CD4-positive, alpha-beta T cell treated with Interleukin-2 at 100 ng/mL for 4 hours (primary cell): ENCODE measurements around the gene MED15.
"Not testable (repeated sequence)": the region's sequence is repeated elsewhere in the genome, so short reads cannot be mapped to it uniquely, and the experiment has no call there.

ENCODE experiments used
- DNase-seq: peaks from one replicate; pipeline ENCODE4 v3.0.0-alpha.2; 2020; ENCODE audit warnings: low spot score

Gene MED15

DNA sequence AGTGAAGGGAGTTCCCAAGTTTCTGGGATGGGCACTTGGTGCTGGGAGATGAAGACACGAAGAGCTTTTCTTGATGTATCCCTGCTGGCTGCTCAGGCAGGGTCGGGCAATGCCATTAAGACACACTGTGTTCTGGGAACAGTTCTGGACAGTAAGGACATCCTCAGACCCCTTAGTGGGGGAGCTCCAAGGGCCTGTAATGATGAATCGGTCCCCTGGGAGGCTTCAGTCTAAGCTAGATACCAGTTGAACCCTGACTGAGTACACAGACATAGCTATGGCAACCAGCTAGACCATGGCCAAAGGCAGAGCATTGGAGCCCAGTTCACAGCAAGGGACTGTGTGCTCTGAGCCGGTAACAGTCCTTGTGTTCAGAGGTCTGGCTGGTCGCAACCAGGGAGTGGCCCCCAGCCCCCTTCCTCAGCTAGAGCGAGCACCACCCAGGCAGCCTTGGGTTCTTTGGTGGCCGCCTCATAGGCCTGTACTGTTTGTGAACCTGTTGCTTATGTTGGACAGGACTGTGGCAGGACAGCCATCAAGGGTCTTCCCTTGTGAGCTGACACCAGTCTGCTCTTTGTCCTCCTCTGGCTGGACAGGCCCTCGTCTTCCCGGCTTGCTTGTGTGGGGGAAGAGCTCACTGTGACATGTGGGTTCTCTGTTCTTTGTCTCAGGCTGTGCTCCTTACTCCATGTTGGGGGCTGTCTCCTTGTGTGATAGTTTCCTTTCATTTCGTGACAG is 25.0 kb downstream of the MED15 start:
- no peak for DNase-seq

DNA sequence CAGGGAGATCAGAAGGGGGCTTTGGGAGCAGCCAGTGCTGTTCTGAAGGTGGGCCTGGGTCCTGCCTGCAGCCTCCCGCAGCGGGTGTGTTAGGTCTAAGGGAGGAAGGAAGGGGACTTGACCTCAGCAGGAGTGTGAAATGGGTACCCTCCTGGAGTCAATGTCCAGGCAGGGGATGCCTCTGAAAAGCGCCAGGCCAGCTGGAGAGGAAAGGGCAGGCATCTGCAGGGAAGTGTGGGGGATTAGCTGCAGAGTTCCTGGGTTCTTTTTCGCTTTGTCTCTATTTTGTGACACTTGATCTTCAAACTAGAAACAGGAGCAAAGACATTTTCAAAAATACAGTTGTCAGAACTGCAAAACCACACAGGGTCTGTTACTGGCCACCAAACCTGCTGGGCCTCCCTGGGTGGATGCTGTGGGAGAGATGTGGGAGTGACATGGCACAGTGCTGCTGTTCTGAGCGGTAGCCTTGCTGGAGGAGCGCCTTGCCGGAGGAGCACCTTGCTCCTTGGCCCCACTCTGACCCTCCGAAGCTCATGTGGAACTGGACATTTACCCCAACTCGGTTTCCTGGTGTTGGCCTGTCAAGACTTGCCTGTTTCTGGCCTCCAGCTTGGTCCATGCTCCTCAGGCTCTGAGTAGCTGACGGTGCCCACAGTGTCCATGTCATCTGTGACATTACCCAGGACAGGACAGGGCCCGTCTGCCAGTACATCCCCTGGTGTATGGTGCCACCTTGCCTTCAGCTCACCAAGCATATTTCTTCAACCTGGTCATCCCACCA is 25.9 kb downstream of the MED15 start:
- no peak for DNase-seq

DNA sequence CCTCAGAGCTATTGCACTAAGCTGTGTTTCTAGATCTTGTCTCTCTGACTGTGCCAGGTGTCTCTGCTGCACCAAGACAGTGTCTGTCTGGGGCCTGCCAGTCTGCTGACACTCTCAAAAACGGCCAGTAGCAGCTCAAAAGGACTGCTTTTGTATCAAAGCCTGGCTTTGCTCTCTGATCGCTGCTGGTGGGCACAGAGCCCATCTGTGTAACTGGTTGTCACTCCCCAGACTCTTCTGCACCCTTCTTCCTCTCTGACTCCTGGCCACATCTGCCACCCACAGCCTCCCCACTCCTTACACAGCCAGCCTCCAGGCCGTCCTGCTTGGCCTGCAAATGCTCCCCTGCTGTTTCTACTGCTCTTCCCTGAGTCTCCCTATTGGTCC is 26.5 kb downstream of the MED15 start:
- DNase-seq = no peak

DNA sequence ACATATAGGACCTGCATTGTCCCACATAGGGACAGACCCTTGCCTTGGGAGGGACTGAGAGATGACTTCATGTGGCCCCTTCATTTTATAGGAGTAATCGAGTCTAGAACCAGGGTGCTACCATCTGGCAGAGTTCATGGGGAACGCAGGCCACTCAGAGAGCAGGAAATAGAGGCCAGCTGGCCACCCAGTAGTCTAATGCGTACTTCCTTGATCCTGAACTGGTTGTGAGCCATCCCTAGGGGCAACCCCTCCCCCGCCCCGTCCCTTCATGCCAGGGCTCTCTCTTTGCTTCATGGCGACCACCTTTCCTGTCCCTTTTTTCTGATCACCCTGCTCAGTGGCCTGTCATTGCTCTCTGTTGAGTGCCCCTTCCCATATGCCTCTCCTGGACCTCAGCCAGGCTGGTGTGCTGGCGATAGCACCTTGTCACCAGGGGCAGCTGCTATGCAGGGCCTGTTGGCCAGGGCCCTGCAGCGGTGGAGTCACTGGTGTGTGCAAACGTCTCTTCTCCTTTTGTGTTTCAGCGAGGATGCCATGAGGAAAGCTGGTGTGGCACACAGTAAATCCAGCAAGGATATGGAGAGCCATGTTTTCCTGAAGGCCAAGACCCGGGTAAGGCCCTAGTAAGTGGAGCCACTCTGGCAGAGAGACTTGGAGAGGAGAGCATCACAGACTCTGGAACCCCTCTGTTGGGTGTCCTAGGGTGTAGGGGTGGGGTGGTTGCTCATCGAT is 29.3 kb downstream of the MED15 start:
- no peak for DNase-seq

DNA sequence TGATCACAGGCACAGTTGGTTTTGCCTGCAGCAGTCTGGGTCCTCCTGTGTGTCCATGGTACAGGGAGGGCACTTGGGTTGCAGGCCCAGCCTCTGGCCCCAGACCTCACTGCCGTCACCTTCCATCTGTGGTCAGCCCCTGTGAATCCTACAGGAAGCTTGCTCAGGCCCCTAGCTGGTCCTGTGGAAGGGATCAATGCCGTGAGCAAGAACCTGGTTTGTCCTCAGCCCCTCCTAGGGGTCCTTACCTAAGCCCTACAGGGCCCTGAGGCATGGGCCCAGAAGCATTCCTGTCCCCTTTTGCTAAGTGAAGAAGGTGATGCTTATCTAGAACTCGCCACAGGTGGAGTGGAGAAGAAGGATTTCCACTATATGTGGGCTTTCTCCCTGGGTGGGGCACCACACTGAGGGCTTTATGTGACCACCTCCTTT is 29.9 kb downstream of the MED15 start:
- no peak for DNase-seq

DNA sequence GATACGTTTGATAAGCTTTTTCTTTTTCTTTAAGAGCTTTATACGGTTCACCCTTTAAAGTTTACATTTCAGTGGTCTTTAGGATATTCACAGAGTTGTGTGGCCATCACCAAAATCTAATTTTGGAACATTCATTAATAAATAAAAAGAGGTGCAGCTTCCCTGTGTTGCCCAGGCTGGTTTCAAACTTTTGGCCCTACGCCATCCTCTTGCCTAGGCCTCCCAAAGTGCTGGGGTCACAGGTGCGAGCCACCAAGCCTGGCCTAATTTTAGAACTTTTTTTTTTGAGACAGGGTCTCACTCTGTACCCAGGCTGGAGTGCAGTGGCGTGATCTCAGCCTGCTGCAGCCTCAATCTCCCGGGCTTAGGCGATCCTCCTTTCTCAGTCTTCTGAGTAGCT is 30.6 kb downstream of the MED15 start:
- no peak for DNase-seq

DNA sequence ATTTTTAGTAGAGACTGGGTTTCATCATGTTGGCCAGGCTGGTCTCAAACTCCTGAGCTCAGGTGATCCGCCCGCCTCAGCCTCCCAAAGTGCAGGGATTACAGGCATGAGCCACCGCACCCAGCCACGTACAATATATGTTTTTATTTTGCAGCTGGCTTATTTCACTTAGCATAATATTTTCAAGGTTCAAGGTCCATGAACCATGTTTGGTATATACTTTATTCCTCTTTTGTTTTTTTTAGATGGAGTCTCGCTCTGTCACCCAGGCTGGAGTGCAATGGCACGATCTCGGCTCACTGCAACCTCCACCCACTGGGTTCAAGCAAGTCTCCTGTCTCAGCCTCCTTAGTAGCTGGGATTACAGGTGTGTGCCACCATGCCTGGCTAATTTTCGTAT is 31.5 kb downstream of the MED15 start:
- DNase-seq = not testable (repeated sequence)

DNA sequence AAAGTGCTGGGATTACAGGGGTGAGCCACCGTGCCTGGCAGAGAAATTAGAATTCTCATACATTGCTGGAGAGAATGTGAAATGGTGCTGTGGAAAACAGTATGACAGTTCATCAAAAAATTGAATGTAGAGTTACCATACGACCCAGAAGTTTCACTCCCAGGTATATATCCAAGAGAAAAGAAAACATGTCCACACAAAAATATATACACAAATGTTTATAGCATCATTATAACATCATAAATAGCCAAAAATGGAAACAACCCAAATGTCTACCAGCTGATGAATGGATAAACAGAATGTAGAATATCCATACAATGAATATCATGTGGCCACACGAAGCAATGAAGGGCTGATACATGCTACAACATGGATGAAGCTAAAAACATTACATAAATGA is 34.6 kb downstream of the MED15 start:
- no peak for DNase-seq

DNA sequence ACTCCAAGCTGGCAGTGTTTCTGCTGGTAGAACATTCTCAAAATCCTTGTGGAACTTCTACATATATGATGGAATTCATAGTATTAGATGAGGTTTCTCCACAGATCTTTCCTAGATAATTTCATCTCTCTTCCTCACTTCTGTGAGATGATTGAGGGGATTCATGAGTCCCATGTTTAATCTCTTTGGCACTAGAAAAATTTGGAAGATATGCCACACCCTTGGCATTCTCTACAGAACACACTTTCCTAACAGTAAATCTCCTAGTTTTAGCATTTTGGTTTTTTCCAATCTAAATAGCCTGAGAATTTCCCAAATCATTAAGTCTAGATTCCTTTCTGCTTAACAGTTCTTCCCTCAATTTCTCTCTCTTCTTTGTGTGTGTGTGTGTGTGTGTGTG is 35.3 kb downstream of the MED15 start:
- no peak for DNase-seq

DNA sequence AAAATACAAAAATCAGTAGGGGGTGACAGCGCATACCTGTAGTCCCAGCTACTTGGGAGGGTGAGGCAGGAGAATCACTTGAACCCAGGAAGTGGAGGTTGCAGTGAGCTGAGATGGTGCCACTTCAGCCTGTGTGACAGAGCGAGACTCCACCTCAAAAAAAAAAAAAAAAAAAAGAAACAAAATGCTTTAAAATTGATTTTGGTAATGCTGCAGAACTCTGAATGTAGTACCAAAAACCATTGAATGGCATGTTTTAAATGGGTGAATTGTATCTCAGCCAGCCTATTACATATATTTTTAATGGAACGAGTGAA is 37.9 kb downstream of the MED15 start:
- not testable (repeated sequence) for DNase-seq

DNA sequence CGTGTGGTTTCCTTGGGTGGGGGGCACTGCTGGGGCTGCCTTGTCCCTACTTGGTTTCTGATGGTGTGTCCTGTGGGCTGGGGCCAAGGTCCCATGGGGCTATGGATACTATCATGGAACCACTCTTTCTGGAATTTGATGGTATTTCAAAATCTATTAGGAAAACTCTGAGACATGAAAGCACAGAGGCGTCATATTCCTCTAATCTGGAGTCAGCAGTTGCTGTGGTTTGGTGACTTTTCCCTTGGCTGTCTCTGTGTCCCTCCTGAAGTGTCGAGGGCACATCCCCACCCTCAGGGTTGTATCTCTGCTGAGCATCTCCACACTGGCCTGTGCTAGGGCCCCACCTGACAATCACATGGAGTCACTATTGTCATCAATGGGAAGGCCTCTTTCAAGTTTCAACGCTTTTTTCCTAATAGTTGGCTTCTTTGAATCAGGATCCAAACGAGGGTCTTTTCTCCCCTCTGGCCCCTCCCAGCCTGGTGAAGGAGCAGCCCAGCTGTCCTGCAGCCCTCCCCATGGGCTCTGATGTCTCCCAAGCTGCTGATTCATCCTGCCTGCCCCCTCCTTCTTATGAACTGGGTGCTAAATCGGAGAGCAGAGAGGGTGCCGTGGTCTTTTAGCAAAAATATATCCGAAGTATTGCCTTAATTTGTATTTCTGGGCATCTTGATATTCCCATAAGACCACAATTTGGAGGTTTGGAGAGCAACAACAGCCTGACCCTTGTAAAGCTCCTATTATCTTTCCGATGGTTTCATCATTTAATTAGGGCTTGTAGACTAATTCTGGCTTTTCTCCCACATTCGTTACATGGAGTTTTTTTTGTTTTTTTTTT is 38.5 kb downstream of the MED15 start:
- no peak for DNase-seq

DNA sequence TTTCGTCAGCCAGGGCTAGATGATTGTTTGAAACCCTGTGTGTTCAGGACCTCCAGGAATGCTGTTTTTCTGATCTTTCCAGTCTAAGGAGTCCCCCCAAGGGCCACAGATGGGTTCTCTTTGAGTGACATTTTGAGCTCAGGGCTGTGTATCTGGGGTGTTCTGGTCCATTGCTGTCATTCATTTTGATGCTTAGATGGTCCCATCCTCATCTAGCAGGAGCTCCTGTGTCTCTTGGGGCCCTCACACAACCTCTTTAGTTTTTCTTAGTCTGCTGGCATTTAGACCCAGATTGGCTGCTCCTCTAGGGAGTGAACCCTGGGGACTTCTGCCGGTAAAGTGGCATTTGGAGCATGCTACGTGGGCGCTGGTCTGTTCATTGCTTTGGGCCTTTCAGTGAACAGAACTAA is 39.1 kb downstream of the MED15 start:
- DNase-seq = no peak

DNA sequence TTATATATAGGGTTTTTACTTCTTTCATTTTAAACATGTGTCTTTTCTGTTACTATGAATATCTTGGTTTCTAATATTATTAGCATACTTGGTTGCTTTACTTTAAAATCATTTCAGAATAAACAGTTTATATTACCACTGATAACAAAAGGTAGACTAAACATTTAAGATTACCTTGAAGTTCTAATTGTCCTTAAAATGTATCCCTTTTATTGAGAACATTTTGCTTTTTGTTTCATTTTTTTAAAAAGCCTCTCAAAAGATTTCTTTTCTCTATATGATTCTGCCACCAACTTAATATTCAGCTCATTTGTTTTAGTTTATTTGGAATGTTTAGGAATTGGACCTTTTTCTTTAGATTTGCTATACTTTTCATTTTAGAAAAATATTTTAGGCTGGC is 39.6 kb downstream of the MED15 start:
- no peak for DNase-seq

DNA sequence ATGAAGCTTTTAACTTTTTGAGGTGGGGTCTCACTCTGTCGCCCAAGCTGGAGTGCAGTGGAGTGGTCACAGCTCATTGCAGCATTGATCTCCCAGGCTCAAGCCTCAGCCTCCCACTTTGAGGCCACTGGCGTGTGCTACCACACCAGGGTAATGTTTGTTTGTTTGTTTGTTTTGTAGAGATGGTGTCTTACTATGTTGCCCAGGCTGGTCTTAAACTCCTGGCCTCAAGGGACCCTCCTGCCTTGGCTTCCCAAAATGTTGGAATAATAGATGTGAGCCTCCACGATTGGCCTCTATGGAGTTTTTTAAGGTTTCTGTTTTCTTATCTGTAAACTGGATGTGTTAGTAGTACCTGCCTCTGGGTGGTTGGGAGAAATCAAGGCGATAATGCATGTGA is 41.4 kb downstream of the MED15 start:
- no peak for DNase-seq

DNA sequence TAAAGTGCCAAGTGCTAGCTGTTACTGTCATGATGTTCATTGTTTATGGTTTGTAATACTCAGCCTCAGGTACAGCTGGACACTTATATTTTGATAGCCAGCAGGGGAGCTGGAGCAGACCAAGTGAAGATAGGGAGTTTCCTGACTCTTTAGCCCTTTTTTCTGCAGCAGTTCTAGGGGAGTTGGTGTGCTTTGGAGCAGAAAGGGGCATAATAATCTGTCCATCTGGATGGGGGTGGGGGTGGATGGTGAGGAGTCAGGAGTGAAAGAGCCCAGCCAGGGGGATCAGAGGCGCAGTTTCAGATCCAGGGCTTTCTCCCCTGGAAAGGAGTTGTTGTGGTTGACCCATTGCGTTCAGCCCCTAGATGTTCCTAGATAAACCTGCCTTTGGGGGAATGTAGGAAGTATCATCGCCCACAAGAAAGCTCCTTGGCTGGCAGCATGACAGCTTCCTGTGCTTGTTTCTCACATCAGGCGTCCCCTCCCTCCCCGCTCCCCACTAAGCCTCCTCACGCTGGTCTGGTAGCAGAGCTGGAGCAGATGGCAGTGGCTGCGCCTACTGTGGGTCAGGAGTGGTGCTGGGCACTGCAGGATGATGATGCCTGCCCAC is 41.9 kb downstream of the MED15 start:
- peak; percentile 50 for DNase-seq

DNA sequence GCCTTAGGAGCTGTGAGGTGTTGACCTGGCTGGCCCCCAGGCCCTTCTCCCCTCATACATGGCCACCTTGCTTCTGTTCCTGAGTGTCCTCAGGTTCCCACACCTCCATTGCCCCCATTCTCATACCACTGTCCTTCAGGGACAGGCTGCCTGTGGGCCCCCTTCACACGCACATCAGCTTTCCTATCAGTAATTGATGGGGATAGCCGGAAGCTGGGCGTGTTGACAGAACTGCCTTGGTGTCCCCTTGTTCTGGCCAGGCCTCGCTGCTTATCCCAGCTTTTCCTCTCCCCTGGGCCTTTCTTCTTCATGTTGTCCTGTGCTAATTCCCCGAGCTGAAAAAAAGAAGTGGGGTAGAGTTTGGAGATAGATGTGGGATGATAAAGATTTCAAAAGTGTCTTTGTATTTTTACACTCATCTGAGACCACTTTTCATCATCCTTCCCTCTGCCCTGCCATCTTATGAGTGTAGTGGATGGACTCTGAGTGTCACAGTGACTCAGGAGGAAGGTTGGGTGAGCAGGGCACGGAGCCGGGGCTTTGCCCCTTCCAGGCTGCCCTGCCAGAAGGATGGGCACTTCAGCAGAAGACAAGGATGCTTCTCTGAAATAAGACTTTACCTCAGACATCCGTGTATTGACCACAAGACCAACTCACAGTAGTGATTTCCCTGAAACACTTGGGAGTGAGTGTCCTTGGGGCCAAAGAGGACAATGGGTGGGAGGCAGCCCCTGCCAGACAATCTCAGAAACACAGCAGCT is 42.8 kb downstream of the MED15 start:
- DNase-seq = peak; percentile 41

DNA sequence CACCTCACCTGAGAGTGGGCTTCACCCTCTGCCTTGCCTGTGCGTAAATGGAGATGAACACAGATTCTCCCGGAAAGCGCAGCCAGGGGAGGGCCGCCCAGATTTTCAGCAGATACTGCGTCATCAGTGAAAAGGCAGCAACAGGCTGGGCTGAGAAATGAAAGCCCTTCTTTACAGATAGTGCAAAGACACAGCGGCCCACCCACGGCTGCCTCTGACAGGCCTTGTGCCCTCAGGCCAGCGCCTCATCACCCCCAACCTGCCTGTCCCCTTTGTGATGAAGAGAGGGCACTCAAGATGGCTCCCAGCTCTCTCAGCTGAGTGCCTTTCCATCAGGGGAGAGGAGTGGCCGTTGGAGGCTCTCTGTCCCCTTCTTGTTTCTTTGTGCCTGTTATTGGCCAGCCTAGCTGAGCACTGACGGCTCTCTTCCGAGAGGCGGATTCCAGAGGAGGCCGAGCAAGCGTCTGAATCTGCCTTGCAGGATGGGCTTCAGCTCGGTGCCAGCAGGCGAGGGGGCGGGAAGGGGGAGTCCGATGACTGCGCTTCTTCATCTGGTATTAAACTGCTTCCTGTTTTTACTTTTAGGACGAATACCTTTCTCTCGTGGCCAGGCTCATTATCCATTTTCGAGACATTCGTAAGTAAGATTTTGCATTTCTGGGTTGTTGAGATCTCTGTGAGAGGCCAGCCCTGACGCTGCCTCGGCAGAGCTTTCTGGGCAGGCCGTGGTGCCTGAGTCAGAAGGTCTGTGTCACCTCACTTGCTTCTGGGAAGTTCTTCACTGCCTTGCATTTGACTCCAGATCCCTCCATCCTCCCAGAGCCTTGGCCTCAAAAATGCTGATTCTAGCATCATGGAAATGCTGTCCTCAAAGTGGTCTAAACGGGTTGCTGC is 43.7 kb downstream of the MED15 start:
- DNase-seq = peak; percentile 73

DNA sequence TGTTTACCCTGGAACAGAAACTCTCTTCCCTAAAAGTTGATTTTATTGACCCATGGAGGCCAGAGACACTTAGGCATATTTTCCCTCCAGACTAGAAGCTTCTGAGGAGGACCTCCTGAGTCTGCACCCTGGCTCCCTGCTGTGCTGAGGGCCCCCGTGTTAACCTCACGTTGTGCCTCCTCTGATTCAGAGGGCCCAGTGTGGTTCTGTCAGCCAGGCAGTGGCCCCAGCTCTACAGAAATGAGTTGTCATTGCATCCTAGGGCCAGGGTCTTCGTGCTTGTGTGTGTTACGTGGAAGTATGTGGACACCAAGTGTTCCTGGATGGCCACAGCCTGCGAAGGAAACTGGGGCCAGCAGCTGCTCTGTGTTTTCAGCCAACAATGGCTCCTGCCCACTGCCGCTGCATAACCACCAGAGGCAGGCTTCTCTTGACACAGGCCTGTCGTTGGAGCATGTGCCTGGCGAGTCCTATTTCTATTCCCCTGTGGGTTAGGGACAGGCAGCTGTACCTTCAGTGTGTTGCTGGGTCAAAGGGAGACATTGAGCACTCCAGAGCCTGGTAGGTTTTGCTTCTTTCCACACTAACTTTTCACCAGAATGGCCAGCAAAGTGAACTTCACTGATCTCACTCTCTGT is 44.5 kb downstream of the MED15 start:
- DNase-seq = peak; percentile 45
